Measurements from ENCODE around the gene TOM1L1.

DNA sequence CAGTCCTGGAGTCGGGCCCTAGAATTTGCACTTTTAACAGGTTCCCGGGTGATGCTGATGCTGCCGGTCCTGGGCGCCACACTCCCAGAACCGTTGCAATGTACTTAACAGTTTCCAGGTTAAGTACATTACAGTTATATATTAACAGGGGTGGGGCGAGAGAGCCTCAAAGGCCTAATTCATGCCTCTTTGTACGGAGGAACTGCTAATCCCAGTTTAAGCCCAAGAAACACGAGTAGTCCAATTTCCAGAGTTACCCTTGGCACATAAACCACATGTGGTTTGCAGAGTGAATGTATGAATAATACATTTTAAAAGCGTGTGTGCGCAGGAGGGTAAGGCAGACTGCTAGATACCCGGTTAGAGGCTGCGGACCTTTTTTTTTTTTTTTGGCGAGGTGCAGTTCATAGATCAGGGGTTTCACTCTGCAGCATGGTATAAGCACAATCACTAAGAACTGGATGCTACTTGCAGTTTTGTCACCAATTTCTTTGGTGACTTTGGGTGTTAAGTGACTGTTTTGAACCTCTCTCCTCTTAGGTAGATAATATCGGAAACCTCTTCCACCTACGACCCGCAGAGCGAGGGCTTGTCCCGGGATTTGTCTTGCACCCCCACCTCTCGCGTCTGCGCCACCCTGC lies 67.1 kb downstream of the TOM1L1 start:
- TF ChIP-seq ZNF219 (CRISPR knock-in tag; IDR thresholded peaks at IDR 0.05; ENCODE audit: borderline replicate concordance) = no peak
- TF ChIP-seq, protein P1, sequence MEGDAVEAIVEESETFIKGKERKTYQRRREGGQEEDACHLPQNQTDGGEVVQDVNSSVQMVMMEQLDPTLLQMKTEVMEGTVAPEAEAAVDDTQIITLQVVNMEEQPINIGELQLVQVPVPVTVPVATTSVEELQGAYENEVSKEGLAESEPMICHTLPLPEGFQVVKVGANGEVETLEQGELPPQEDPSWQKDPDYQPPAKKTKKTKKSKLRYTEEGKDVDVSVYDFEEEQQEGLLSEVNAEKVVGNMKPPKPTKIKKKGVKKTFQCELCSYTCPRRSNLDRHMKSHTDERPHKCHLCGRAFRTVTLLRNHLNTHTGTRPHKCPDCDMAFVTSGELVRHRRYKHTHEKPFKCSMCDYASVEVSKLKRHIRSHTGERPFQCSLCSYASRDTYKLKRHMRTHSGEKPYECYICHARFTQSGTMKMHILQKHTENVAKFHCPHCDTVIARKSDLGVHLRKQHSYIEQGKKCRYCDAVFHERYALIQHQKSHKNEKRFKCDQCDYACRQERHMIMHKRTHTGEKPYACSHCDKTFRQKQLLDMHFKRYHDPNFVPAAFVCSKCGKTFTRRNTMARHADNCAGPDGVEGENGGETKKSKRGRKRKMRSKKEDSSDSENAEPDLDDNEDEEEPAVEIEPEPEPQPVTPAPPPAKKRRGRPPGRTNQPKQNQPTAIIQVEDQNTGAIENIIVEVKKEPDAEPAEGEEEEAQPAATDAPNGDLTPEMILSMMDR (IDR thresholded peaks at IDR 0.05) = no peak
- TF ChIP-seq TEAD4 (CRISPR knock-in tag; IDR thresholded peaks at IDR 0.05) = no peak
- TF ChIP-seq, protein P2, sequence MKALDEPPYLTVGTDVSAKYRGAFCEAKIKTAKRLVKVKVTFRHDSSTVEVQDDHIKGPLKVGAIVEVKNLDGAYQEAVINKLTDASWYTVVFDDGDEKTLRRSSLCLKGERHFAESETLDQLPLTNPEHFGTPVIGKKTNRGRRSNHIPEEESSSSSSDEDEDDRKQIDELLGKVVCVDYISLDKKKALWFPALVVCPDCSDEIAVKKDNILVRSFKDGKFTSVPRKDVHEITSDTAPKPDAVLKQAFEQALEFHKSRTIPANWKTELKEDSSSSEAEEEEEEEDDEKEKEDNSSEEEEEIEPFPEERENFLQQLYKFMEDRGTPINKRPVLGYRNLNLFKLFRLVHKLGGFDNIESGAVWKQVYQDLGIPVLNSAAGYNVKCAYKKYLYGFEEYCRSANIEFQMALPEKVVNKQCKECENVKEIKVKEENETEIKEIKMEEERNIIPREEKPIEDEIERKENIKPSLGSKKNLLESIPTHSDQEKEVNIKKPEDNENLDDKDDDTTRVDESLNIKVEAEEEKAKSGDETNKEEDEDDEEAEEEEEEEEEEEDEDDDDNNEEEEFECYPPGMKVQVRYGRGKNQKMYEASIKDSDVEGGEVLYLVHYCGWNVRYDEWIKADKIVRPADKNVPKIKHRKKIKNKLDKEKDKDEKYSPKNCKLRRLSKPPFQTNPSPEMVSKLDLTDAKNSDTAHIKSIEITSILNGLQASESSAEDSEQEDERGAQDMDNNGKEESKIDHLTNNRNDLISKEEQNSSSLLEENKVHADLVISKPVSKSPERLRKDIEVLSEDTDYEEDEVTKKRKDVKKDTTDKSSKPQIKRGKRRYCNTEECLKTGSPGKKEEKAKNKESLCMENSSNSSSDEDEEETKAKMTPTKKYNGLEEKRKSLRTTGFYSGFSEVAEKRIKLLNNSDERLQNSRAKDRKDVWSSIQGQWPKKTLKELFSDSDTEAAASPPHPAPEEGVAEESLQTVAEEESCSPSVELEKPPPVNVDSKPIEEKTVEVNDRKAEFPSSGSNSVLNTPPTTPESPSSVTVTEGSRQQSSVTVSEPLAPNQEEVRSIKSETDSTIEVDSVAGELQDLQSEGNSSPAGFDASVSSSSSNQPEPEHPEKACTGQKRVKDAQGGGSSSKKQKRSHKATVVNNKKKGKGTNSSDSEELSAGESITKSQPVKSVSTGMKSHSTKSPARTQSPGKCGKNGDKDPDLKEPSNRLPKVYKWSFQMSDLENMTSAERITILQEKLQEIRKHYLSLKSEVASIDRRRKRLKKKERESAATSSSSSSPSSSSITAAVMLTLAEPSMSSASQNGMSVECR (CRISPR knock-in tag; IDR thresholded peaks at IDR 0.05; ENCODE audit: borderline replicate concordance) = no peak
- TF ChIP-seq FOXK1 (CRISPR knock-in tag; IDR thresholded peaks at IDR 0.05) = no peak
- TF ChIP-seq, protein P3, sequence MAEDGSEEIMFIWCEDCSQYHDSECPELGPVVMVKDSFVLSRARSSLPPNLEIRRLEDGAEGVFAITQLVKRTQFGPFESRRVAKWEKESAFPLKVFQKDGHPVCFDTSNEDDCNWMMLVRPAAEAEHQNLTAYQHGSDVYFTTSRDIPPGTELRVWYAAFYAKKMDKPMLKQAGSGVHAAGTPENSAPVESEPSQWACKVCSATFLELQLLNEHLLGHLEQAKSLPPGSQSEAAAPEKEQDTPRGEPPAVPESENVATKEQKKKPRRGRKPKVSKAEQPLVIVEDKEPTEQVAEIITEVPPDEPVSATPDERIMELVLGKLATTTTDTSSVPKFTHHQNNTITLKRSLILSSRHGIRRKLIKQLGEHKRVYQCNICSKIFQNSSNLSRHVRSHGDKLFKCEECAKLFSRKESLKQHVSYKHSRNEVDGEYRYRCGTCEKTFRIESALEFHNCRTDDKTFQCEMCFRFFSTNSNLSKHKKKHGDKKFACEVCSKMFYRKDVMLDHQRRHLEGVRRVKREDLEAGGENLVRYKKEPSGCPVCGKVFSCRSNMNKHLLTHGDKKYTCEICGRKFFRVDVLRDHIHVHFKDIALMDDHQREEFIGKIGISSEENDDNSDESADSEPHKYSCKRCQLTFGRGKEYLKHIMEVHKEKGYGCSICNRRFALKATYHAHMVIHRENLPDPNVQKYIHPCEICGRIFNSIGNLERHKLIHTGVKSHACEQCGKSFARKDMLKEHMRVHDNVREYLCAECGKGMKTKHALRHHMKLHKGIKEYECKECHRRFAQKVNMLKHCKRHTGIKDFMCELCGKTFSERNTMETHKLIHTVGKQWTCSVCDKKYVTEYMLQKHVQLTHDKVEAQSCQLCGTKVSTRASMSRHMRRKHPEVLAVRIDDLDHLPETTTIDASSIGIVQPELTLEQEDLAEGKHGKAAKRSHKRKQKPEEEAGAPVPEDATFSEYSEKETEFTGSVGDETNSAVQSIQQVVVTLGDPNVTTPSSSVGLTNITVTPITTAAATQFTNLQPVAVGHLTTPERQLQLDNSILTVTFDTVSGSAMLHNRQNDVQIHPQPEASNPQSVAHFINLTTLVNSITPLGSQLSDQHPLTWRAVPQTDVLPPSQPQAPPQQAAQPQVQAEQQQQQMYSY (CRISPR knock-in tag; IDR thresholded peaks at IDR 0.05) = no peak
- no peak for TF ChIP-seq ETV6 (CRISPR knock-in tag; IDR thresholded peaks at IDR 0.05)
- no peak for TF ChIP-seq NR1H2 (CRISPR knock-in tag; IDR thresholded peaks at IDR 0.05)
- TF ChIP-seq IRF1 (CRISPR knock-in tag; IDR thresholded peaks at IDR 0.05) = no peak
- TF ChIP-seq ZNF423 (CRISPR knock-in tag; IDR thresholded peaks at IDR 0.05) = no peak
- no peak for TF ChIP-seq MYBL2 (CRISPR knock-in tag; IDR thresholded peaks at IDR 0.05)
- TF ChIP-seq USF2 (CRISPR knock-in tag; IDR thresholded peaks at IDR 0.05) = no peak
